GM13977 (cell line): ENCODE data around the gene MACROD2.

Experiments
- DNase-seq: peaks from one replicate; pipeline ENCODE4 v3.0.0; 2012; ENCODE audit warnings: low spot score
- in situ Hi-C: fragments of 300-500 bp; cut with MboI; formaldehyde crosslinking; loops from one replicate; pipeline ENCODE4 v1.12.0; 2022; ENCODE audit warnings: low sequenced_read_pairs, low pct_unique_long_range_greater_than_20kb, mixed read lengths, inconsistent platforms; ENCODE audit not compliant: unreplicated experiment
- TF ChIP-seq, protein P1 (sequence below): IDR thresholded peaks from 2 replicates; pipeline ENCODE4 v1.5.1; 2012; ENCODE audit warnings: mild to moderate bottlenecking, control low read depth; ENCODE audit not compliant: insufficient read depth; ENCODE audit errors: extremely low read depth, missing control alignments

The MACROD2 gene

DNA sequence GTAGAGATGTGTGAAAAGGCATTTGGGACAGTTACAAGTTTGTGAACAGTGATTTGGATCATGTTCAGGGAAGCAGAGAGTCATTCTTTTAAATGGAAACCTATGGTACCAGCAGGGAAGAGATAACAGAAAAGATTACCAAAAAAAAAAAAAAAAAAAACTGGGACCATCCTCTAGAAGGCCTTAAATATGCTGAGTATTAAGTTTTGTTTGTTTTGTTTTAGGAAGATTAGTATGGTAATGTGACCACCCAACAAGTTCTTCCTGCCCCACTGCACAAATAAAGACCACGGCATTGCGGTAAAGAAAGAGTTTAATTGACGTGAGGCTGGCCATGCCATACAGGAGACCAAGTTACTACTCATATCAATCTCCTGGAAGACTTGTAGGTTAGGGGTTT is 1631.8 kb downstream of the MACROD2 start:
- no peak for DNase-seq
- in situ Hi-C loops: no loop called here
- TF ChIP-seq, protein P1, sequence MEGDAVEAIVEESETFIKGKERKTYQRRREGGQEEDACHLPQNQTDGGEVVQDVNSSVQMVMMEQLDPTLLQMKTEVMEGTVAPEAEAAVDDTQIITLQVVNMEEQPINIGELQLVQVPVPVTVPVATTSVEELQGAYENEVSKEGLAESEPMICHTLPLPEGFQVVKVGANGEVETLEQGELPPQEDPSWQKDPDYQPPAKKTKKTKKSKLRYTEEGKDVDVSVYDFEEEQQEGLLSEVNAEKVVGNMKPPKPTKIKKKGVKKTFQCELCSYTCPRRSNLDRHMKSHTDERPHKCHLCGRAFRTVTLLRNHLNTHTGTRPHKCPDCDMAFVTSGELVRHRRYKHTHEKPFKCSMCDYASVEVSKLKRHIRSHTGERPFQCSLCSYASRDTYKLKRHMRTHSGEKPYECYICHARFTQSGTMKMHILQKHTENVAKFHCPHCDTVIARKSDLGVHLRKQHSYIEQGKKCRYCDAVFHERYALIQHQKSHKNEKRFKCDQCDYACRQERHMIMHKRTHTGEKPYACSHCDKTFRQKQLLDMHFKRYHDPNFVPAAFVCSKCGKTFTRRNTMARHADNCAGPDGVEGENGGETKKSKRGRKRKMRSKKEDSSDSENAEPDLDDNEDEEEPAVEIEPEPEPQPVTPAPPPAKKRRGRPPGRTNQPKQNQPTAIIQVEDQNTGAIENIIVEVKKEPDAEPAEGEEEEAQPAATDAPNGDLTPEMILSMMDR: no peak

DNA sequence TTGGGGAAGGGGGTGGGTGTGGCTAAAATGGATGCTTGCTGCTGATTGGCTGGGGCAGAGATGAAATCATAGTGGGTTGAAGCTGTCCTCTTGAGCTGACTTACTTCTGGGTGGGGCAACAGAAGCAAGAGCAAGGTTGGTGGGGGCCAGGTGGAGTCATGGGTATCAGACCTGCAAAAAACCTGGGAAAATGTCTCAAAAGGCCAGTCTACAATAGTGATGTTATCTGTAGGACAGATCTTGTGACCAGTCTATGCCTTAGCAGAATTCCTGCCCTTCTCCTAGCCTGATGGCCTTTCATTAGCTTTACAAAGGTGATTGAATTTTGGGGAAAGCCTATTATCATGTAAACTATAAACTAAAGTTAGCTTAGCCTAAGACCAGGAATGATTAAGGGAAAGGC is 1632.2 kb downstream of the MACROD2 start:
- in situ Hi-C loops: no loop called here
- TF ChIP-seq, protein P1: no peak

DNA sequence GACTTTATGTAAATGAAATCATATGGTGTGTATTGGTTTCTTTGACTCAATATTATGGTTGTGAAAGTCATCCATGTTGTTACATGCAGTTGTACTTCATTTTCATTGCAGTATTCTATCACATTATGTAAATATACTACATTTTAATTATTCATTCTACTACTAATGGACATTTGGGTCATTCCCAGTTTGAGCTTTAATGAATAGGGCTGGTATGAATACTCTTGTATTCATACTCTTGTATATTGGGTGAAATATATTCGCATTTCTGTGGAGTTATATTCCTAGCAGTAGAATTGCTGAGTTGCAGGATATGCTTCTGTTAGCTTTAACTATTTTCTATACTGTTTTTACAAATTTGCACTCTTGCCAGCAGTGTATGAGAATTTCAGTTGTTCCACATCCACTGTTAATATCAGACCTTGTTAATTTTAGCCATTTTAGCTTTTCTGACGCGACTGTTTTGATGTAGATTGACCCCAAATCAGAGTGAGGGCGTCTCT is 1633.6 kb downstream of the MACROD2 start:
- TF ChIP-seq, protein P1: no peak
- in situ Hi-C loops: no loop called here

More for the DNA sequence above, 1632.2 kb downstream of the MACROD2 start:
- DNase-seq: no peak

GRCh38 chr20:15630360-15630759 is 1635.0 kb downstream of the MACROD2 start:
- TF ChIP-seq, protein P1: no peak
- no peak for DNase-seq
- in situ Hi-C loops: no loop called here

More for the DNA sequence above, 1633.6 kb downstream of the MACROD2 start:
- no peak for DNase-seq

DNA sequence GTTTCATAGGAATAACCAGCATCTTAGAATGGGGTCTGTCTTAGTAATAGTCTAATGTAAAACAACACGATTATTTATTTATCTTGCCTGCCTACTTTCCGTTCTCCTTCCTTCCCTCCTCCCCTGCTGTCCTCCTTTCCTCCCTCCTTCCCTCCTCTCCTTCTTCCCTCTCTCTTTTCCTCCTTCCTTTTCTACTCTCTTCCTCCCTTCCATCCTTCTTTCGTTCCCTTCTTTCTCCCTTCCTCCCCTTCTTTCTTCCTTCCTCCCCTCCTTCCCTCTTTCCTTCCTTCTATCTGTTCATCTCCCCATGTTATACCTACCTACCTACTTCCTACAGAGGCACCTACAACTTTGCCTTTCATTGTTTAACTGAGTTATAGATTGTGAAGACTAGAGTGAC is 1637.4 kb downstream of the MACROD2 start:
- in situ Hi-C loops: no loop called here
- TF ChIP-seq, protein P1: no peak
- no peak for DNase-seq

DNA sequence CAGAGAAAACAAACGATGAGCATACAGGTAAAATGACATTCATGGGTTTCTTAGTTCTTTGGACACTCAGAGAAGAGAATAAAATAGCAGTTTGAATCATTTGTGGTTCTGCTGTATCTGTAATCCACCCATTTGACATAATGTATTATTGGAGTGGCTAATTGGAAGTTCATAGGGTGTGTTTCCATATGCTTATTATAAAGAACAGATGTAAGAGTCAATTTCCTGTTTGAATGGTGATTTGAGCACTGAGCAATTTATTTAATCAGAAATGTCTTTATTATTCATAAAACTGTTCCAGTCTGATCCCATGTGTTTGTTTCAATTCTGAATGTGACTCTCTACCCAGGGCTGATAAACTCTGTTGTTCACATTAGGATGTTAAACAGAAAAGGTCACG is 1638.8 kb downstream of the MACROD2 start:
- TF ChIP-seq, protein P1: no peak
- no peak for DNase-seq
- in situ Hi-C loops: no loop called here

DNA sequence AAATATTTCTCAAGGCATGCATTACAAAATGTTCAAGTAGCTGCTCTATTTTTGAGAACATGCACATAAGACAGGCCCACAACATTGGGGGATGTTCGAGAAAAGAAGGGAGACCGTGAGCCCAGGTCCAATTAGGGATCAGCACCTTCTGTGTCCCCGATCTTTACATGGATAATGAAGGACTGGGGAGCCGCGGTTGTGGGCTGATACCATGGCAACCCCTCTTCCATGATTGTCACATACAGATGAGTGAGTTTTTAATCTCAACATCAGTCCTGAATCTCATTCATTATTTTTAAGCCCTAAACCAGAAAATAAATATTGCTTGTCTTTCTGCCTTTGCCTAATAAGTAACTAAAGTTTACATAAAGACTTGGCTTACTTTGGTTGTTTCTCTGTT is 1642.2 kb downstream of the MACROD2 start:
- DNase-seq: no peak
- TF ChIP-seq, protein P1: no peak
- in situ Hi-C loops: no loop called here
